Jurkat, Clone E6-1 (cell line): ENCODE data around the gene PRPH.
"Not testable (repeated sequence)": the region's sequence is repeated elsewhere in the genome, so short reads cannot be mapped to it uniquely, and the experiment has no call there.

Experiments
- DNase-seq: peaks from one replicate; pipeline ENCODE4 v3.0.0-alpha.2; 2011; ENCODE audit warnings: low read depth, low spot score
- H3K4me3 ChIP-seq: 2 replicates; pipeline ENCODE4 v1.5.1; 2011; ENCODE audit warnings: mild to moderate bottlenecking, low read length, control low read depth, moderate library complexity

Gene PRPH

GRCh38 chr12:49296034-49296835 is 1.3 kb downstream of the PRPH start:
- DNase-seq: peak; percentile 41
- no peak overlapping the region for H3K4me3 ChIP-seq

DNA sequence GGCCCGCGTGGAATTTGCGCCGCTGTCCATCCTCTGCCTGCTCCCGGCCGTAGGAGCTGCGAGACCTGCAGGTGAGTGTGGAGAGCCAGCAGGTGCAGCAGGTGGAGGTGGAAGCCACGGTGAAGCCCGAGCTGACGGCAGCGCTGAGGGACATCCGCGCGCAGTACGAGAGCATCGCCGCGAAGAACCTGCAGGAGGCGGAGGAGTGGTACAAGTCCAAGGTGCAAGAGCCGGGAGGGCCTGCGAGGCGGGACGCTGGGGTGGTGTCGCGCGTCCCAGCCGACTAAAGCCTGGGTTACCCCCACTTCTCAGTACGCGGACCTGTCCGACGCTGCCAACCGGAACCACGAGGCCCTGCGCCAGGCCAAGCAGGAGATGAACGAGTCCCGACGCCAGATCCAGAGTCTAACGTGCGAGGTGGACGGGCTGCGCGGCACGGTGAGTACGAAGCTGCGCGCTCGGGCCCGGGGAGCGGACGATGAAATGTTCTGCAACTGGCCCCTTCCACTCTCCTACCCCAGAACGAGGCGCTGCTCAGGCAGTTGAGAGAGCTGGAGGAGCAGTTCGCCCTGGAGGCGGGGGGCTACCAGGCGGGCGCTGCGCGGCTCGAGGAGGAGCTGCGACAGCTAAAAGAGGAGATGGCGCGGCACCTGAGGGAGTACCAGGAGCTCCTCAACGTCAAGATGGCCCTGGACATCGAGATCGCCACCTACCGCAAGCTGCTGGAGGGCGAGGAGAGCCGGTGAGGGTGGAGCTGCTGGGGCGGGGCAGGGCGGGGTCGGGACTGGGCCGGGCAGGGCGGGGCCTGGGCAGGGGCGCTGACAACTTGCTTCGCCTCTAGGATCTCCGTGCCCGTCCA is 2.1 kb downstream of the PRPH start:
- no peak overlapping the region for H3K4me3 ChIP-seq
- no peak for DNase-seq

DNA sequence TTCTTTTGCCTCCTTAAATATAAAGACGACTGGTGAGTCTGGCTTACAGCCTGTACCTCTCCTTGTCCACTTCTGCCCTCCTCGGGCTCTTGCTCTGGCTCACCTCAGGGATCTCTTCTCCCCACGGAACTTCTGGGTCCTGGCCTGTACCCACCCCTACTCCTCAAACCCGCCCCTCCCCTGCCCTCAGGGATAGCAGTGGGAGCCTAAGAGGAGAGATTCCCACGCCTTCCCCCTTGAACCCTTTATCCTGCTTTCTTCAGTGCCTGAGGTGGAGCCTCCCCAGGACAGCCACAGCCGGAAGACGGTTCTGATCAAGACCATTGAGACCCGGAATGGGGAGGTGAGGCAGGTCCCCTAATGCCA is 2.7 kb downstream of the PRPH start:
- no peak overlapping the region for H3K4me3 ChIP-seq
- DNase-seq: no peak

DNA sequence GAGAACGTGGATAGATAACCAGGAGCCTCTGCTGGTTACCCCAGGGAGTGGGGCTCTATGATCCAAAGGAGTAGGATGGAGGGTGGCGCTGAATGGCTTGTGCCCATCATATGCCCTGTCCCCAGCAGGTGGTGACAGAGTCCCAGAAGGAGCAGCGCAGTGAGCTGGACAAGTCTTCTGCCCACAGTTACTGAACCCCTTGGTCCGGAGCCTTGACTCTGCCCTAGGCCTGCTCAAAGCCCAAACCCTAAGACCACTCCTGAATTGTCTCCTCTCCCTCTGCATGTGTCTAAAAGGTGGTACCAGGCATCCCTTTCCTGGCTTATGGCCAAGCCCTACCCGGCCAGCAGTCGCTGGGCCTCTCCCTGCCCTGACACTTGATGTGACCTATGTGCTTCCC is 3.2 kb downstream of the PRPH start:
- no peak for DNase-seq
- no peak overlapping the region for H3K4me3 ChIP-seq

- no peak overlapping the region for H3K4me3 ChIP-seq
- peak; percentile 61 for DNase-seq
These were observed 6.8 kb downstream of the PRPH start for GRCh38 chr12:49301760-49302159.

DNA sequence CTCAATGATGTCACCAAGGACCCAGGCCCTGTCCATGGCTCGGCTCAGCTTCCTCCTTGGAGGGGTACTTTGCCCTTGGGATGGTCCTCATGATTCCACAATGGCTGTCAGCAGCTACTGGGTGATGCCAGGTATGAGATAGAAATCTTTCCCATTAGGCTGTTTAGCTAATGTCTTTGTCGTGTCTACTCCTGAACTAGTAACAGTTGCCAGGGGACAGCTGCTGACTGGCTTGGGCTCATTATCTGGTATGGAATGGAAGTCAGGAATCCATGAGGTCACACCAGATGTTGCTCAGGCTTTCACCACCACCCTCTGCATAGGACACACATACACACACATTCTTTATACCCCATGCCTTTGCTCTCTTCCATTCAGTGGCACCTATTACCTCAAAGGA is 9.2 kb downstream of the PRPH start:
- DNase-seq: no peak
- H3K4me3 ChIP-seq: no peak overlapping the region

GRCh38 chr12:49305762-49306510 is 11.0 kb downstream of the PRPH start:
- no peak for DNase-seq
- H3K4me3 ChIP-seq: no peak overlapping the region

DNA sequence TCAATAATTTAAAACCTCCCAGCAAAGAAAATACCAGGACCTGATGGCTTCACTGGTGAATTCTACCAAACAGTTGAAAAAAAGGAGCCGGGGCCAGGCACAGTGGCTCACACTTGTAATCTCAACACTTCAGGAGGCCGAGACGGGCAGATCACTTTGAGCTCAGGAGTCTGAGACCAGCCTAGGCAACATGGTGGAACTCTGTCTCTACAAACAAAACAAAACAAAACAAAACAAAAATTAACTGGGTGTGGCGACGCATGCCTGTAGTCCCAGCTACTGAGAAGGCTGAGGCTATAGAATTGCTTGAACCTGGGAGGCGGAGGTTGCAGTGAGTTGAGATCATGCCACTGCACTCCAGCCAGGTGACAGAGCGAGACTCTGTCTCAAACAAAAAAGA is 14.4 kb downstream of the PRPH start:
- no peak overlapping the region for H3K4me3 ChIP-seq
- no peak for DNase-seq

- not testable (repeated sequence) for DNase-seq, H3K4me3 ChIP-seq
These were observed 15.6 kb downstream of the PRPH start for GRCh38 chr12:49310451-49311000.

DNA sequence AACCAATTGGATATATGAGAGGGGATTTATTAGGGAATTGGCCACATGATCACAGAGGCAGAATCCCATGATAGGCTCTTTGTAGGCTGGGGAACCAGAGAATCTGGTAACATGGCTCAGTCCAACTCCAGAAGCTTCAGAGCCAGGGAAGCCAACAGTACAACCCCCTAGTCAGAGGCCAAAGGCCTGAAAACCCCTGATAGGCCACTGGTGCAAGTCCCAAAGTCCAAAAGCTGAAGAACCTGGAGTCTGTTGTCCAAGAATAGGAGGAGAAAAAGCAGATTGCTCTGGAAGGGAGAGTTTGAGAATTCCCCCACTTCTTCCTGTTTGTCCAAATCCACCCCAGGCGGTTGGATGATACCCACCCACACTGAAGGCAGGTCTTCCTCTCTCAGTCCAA is 19.9 kb downstream of the PRPH start:
- DNase-seq: no peak
- no peak overlapping the region for H3K4me3 ChIP-seq

DNA sequence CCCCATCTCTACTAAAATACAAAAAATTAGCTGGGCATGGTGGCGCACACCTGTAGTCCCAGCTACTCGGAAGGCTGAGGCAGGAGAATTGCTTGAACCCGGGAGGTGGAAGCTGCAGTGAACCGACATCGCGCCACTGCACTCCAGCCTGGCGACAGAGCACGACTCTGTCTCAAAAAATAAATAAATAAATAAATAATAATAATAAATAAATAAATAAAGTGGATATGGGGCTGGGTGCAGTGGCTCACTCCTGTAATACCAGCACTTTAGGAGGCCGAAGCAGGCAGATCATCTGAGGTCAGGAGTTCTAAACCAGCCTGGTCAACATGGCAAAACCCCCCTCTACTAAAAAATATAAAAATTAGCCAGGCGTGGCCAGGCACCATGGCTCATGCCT is 22.2 kb downstream of the PRPH start:
- not testable (repeated sequence) for DNase-seq, H3K4me3 ChIP-seq

- DNase-seq, H3K4me3 ChIP-seq: not testable (repeated sequence)
These were observed 25.6 kb downstream of the PRPH start for GRCh38 chr12:49320411-49321103.

DNA sequence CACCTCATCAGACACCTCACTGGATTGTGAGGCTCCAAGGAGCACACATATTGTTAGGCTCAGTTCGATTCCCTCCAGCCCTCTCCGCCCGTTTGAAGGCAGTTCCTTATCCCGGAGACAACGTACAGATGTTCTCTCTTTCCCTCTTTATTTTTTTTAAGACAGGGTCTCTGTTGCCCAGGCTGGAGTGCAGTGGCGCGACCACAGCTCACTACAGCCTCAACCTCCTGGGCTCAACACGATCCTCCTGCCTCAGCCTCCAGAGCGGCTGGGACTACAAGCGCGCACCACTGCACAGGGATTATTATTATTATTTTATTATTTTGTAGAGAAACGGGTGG is 27.4 kb downstream of the PRPH start:
- DNase-seq: no peak

GRCh38 chr12:49322708-49323523 is 28.0 kb downstream of the PRPH start, which contains the start of gene TROAP:
Gene TROAP (plus strand): TSS chr12:49323255. CDS start chr12:49323609, 354 bp downstream.
- peak; percentile 98 for DNase-seq
- peak within 1 kb of the TSS; percentile 87 for H3K4me3 ChIP-seq

More for the DNA sequence above, 27.4 kb downstream of the PRPH start:
- H3K4me3 ChIP-seq: peak overlapping the region; percentile 87

DNA sequence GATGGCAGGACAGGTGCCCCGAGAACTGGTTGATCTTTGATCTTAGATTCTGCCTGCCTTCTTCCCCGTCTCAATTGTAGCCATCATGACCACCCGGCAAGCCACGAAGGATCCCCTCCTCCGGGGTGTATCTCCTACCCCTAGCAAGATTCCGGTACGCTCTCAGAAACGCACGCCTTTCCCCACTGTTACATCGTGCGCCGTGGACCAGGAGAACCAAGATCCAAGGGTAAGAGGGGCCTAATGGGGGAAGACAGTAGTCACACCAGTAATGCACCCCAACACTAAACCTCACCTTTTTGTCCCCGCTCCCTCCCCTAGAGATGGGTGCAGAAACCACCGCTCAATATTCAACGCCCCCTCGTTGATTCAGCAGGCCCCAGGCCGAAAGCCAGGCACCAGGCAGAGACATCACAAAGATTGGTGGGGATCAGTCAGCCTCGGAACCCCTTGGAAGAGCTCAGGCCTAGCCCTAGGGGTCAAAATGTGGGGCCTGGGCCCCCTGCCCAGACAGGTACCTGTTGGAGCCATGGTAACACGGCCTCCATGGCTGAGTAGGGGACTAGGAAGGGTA is 28.7 kb downstream of the PRPH start:
- DNase-seq: no peak

GRCh38 chr12:49325606-49326005 is 30.7 kb downstream of the PRPH start:
- H3K4me3 ChIP-seq: no peak overlapping the region
- DNase-seq: no peak

More for the DNA sequence above, 28.7 kb downstream of the PRPH start:
- H3K4me3 ChIP-seq: peak overlapping the region; percentile 87

- no peak for DNase-seq
- H3K4me3 ChIP-seq: no peak overlapping the region
These were observed 32.4 kb downstream of the PRPH start for GRCh38 chr12:49327368-49327767.

GRCh38 chr12:49327887-49328286 is 32.9 kb downstream of the PRPH start:
- no peak for DNase-seq
- H3K4me3 ChIP-seq: no peak overlapping the region
